Fibroblast of mammary gland (primary cell): ENCODE results near the gene MAN1C1.

Experiments
- DNase-seq: peaks from one replicate; pipeline ENCODE4 v3.0.0-alpha.2; 2010; ENCODE audit warnings: low read depth
- H3K4me3 ChIP-seq: 2 replicates; pipeline ENCODE4 v1.5.1; 2011; ENCODE audit warnings: low read depth, mild to moderate bottlenecking, low read length, moderate library complexity; ENCODE audit not compliant: control insufficient read depth
- TF ChIP-seq, protein P1 (sequence below): conservative IDR thresholded peaks from 2 replicates; pipeline ENCODE4 v1.5.1; 2011; ENCODE audit warnings: low read depth, low read length, inconsistent platforms; ENCODE audit not compliant: control insufficient read depth, insufficient read depth

The MAN1C1 gene

DNA sequence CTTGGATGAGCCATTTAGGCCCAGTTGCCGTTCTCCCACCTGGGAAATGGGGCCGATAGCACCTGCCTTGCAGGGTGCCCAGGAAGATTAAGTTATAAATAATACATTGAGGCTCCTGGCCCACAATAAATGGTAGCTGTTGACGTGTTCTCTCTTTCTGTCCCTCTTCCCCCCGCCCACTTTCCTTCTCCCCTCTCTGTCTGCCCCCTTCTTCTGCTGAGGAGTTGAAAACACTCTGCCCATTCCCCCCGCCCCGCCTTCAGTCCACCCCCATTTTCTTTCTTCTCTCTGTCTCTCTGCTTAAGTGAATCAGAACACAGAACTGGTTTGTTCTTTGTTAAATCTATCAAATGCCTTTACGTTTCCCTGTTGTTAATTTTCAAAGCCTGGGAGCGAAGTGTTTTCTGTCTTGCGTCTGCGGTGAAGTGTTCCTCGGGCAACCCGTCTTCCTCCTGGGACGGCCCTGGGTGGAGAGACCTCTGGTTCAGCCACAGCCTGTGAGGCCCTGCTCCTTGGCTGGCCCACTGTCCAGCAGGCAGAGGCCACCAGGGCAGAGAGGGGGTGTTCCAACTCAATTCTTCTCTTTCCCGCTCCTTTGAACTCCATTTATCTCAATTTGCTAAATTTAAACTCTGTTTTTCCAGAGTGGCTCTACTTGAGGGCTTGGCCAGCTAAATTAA lies 154.1 kb downstream of the MAN1C1 start:
- TF ChIP-seq, protein P1, sequence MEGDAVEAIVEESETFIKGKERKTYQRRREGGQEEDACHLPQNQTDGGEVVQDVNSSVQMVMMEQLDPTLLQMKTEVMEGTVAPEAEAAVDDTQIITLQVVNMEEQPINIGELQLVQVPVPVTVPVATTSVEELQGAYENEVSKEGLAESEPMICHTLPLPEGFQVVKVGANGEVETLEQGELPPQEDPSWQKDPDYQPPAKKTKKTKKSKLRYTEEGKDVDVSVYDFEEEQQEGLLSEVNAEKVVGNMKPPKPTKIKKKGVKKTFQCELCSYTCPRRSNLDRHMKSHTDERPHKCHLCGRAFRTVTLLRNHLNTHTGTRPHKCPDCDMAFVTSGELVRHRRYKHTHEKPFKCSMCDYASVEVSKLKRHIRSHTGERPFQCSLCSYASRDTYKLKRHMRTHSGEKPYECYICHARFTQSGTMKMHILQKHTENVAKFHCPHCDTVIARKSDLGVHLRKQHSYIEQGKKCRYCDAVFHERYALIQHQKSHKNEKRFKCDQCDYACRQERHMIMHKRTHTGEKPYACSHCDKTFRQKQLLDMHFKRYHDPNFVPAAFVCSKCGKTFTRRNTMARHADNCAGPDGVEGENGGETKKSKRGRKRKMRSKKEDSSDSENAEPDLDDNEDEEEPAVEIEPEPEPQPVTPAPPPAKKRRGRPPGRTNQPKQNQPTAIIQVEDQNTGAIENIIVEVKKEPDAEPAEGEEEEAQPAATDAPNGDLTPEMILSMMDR: no peak
- H3K4me3 ChIP-seq: no peak overlapping the region
- DNase-seq: no peak

DNA sequence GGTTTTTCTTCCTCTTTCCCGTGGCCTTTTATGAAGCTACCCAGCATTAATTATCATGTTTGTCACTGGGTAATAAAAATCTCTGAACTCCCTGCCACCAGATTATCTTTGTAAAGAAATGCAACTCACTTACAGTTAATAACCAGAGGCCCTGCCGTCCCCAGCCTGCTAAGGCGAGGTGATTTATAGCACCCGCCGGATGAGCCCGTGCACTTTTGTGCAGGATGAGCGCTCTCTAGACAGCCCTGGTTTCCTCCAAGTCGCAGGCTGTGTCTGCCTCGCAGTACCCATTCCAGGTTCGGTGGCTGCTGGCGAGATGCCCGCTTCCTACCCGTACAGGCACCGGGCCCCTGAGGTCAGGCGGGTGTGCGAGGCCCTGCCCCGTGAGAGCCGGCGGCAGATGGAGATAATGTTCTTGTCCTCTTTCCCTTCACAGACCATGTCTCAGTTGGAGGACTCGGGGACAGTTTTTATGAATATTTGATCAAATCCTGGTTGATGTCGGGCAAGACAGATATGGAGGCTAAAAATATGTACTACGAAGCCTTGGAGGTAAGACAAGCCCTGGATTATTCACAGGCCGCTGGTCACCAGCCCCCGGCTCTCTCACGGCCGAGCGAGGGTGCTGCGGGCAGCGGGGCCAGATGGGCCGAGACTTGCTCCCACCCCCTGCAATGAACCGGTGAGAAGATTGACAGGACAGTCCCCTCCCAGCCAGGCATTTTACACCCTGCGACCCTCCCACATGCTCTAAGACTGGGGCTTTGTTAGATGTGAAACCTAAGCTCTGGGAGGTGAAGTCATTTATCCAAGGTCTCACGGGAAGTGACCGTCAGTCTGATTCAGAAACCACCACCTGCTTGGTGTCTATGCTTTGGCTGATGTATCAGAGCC lies 154.9 kb downstream of the MAN1C1 start:
- no peak for DNase-seq
- TF ChIP-seq, protein P1: no peak
- H3K4me3 ChIP-seq: no peak overlapping the region

DNA sequence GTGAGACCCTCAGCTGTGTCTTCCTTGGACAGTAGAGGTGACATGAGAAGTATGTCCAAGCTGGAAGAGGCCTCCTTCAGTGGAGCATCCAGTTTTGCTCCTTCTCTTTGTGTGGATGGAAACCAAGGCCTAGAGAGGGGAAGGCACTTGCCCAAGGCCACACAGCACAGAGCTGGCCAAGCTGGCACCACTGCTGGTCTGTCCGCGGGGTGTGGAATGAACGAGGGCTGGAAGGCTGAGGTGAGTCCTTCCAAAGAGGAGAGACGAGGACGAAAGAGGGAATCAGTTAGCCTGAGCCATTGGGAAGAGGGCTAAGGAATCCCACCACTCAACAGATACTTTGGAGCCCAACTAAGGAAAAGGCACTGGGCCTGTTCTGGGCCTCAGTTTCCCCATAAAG lies 155.6 kb downstream of the MAN1C1 start:
- TF ChIP-seq, protein P1: no peak
- H3K4me3 ChIP-seq: no peak overlapping the region
- no peak for DNase-seq

DNA sequence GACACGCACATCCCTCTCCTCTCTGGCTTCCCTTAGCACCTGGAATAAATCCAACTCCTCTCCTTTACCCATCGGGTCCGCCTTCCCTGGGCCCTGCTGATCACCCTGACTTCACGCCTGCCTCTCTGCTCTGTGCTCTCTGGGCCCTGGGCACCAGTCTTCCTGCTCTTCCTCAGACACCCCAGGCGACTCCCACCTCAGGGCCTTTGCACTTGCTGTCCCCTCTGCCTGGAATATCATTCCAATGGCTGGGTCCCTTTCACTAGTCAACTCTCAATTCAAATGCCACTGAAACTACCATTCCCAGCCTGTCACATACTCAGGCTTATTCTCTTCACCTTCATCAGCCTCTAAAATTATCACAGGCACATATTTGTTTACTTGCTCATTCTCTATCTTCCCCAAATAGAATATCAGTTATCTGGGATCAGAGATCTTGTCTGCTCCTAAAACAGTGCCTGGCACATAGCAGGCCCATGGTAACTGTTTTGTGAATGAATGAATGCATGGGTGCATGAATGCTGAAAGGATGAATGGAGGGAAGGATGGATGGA lies 156.2 kb downstream of the MAN1C1 start:
- TF ChIP-seq, protein P1: no peak
- H3K4me3 ChIP-seq: no peak overlapping the region
- DNase-seq: no peak

DNA sequence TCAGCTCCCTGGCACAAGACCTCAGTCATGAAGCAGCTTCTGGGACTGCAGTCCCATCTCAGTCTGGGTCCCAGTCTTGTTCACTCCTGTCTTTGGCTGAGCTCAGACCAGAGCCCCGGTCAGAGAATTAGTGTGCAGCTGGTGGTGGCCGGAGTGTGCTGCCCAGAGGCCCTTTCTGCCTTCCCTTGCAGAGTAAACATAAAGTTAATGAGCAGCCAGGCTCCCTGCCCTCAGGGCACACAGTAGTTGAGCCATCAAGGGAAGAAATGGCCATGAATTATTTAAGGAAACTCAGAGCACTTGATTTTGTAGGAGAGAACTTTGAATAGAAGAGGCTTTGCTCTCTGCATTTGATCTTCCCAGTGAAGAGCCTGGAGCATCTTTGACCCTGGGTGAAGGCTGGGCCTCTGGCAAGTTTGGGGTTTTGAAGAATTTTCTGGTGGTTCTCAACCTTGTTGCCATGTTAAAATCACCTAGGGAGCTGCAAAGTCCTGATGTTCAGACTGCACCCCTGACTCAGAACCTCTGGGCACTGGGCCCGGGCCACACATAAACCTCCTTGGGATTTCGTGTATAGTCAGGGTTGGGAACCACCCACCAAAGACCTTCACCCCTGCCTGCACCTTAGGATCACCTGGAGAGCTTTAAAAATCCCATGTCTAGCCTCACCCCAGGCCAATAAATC lies 157.0 kb downstream of the MAN1C1 start:
- no peak for DNase-seq
- TF ChIP-seq, protein P1: no peak
- no peak overlapping the region for H3K4me3 ChIP-seq

DNA sequence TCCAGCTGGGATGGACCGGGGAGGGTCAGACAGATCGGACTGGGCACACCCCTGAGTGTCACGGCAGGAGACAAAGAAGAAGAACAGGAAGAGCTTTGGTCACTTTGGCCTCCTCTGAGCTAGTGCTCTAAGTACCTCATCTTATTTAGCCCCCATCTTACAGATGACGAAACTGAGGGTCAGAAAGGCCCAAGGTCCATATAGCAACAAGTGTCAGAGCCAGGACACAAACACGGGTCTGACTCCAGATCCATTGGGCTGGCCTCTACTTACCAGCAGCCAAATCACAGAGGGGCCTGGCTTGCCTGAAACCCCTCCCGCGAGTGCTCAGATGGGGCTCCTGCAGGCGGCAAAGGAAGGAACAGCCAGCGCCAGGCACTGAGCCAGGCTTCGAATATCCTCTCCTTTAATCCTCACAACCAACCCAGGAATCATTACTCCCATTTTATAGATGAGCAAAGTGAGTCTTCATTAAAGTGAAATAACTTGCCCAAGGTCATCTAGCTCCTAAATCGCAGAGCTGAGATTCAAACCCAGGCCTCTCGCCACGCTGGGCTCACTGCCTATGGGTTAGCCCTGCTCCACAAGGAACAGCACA lies 157.7 kb downstream of the MAN1C1 start:
- TF ChIP-seq, protein P1: no peak
- no peak for DNase-seq
- H3K4me3 ChIP-seq: no peak overlapping the region
